ENCODE measurements around the gene XRN2.
"Not testable (repeated sequence)": the region's sequence is repeated elsewhere in the genome, so short reads cannot be mapped to it uniquely, and the experiment has no call there.

XRN2 gene

DNA sequence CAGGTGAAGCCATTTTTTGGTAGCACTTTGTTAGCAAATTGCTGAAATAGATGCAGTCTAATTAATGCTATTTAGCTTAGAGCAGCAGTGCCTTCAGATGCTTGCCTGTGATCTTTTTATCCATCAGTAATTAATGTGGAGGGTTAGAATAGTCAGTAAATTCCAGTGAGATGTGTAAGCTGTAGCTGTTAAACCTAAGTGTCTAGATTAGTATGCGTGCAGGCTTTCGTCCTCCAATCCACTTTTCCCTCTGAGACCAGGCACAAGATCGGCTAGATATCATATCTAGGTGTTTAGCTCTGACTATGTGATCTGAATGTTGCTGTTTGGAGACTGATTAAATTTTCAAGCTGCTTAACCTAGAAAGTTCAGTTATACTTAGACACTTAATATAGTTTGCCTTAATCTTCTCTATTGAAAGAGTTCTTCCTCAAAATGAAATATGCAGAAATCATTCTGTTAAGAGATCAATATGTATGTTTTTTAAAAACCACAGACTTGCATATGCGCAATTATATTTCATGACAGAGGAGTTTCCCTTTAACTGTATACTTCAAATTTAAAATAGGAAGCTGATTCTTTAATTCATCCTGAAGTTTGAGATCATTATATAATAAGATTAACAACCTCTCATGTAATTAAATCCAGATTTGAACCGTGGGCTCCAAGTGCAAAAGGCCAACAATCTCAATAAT lies 41.2 kb downstream of the XRN2 start:
- DNase-seq (ENCODE audit: low read depth) = no peak

- DNase-seq (ENCODE audit: low read depth) = no peak
These were observed 41.8 kb downstream of the XRN2 start for GRCh38 chr20:21344961-21345360.

- no peak for DNase-seq (ENCODE audit: low read depth)
These were observed 49.6 kb downstream of the XRN2 start for GRCh38 chr20:21352703-21353102.

GRCh38 chr20:21353236-21353635 lies 50.1 kb downstream of the XRN2 start:
- no peak for DNase-seq (ENCODE audit: low read depth)

- no peak for DNase-seq (ENCODE audit: low read depth)
These were observed 52.9 kb downstream of the XRN2 start for GRCh38 chr20:21355981-21356380.

DNA sequence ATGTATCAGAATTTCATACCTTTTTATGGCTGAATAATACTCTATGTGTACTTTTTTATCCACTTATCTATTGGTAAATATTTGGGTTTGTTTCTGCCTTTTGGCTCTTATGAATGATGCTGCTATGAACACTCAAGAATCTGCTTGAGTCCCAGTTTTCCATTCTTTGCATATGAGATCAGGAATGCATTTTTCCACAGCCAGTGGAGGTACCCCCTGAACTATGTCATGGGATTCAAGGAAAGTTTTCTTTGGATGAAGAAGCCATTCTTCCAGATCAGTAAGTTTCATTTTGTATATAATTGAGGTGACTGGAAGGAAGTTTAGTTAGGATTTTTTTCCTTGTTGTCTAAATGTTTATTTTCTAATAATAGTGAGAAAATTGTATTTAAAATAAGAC lies 53.3 kb downstream of the XRN2 start:
- DNase-seq (ENCODE audit: low read depth) = no peak

DNA sequence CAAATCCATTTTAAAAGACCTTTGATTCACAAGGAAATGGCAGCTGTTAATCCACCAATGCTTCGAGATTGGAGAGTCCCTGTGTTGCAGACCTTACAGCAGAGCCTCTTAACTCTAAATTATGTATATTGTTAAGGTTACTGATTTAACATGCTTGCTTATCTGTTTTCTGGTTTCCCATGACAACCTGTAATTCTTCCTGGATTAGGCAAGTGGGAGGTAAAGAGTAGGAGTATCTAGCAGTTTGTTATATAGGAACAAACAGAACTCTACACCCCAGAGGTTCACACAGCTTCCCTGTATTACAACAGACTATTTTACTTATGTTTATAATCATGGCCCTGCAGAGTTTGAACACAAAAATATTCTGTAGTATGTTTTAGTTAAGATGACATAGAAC lies 54.7 kb downstream of the XRN2 start:
- no peak for DNase-seq (ENCODE audit: low read depth)

- no peak for DNase-seq (ENCODE audit: low read depth)
These were observed 55.6 kb downstream of the XRN2 start for GRCh38 chr20:21358737-21359136.

DNA sequence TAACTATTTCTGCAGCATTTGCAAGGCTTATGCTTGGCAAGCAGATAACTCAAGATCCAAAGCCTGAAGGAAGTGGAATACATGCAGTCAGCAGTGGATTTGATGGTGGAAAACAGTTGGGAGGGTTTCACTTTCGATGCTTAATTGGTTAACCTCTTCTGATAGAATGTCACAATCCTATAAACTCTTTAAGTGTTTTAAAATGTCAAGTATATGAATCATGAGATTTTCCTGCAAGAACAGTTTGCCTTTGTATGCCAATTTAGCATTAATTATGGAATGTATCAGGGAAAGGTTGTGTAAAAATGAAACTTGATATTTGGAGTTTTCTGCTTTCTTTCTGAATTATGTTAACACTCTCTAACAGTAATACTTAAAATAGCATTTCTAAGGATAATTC lies 57.6 kb downstream of the XRN2 start:
- no peak for DNase-seq (ENCODE audit: low read depth)

- no peak for DNase-seq (ENCODE audit: low read depth)
These were observed 58.1 kb downstream of the XRN2 start for GRCh38 chr20:21361266-21361665.

- DNase-seq (ENCODE audit: low read depth) = no peak
These were observed 61.3 kb downstream of the XRN2 start for GRCh38 chr20:21364413-21364812.

DNA sequence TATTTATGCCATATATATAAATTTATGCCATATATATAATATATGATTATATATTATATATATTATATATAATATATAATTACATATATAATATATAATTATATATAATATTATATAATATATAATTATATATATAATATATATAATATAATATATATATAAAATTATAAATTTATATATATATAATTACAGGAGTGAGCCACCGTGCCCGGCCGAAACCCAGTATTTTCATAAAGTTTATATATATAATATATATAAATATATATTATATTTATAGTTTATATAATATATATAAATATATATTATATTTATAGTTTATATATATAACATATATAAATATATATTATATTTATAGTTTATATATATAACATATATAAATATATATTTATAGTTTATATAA lies 62.6 kb downstream of the XRN2 start:
- DNase-seq (ENCODE audit: low read depth) = no peak

DNA sequence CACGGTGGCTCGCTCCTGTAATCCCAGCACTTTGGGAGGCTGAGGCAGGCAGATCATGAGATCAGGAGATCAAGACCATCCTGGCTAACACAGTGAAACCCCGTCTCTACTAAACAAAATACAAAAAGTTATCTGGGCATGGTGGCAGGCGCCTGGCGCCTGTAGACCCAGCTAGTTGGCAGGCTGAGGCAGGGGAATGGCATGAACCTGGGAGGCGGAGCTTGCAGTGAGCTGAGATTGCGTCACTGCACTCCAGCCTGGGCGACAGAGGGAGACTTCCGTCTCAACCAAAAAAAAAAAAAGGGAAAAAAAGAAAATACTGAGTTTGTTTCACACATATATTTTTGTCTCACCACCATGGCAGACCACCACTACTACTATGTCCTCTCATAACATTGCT lies 63.1 kb downstream of the XRN2 start:
- DNase-seq (ENCODE audit: low read depth) = not testable (repeated sequence)

DNA sequence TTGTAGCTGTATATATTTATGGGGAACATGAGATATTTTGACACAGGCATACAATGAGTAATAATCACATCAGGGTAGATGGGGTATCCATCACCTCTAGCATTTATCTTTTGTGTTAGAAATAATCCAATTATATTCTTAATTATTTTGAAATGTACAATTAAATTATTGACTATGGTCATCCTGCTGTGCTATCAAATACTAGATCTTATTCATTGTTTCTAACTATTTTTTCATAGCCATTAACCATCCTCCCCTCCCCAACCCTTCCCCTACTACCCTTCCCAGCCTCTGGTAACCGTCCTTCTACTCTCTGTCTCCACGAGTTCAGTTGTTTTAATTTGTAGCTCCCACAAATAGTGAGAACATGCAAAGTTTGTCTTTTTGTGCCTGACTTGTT lies 65.7 kb downstream of the XRN2 start:
- DNase-seq (ENCODE audit: low read depth) = no peak

DNA sequence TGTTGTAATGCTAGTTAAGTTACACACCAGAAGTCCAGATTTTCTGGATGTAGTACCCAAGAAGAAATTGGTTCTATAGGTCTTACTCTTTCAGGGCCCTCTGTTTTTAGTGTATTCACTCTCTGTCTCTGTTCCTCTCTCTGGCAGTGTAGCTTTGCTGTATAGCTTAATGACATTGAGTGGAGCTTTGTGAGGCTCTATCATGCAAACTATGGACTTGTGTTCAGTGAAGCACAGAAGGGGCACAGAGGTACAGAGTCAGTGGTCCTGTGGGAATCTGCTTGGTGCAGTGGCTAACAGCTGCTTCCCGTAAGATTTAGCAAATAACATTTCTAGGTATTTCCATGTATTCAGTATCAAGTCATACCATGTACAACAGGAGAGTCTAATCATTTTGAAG lies 68.1 kb downstream of the XRN2 start:
- DNase-seq (ENCODE audit: low read depth) = no peak

GRCh38 chr20:21372016-21372415 lies 68.9 kb downstream of the XRN2 start:
- no peak for DNase-seq (ENCODE audit: low read depth)

- DNase-seq (ENCODE audit: low read depth) = no peak
These were observed 70.3 kb downstream of the XRN2 start for GRCh38 chr20:21373436-21373835.

GRCh38 chr20:21376626-21377025 lies 73.5 kb downstream of the XRN2 start:
- no peak for DNase-seq (ENCODE audit: low read depth)

GRCh38 chr20:21377701-21378100 lies 74.6 kb downstream of the XRN2 start:
- no peak for DNase-seq (ENCODE audit: low read depth)

DNA sequence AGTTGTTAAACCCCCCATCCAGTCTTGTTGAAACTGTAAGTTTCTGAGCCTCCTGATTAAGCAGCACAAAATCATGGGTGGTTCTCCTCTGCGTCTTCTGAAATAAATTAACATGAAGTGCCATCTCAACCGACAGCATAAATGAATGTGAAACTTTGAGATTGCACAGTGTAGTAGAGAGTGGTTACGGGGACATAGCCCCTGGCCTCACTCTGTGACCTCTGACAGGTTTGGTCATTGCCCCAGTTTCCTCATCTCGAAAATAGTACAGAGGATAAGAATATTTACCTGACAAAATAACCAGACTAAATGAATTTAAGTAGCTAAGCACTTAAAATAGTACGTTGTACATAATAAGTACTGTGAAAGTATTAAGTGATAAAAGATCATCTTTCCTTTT lies 75.1 kb downstream of the XRN2 start:
- no peak for DNase-seq (ENCODE audit: low read depth)

GRCh38 chr20:21380711-21381110 lies 77.6 kb downstream of the XRN2 start:
- DNase-seq (ENCODE audit: low read depth) = no peak

- no peak for DNase-seq (ENCODE audit: low read depth)
These were observed 78.5 kb downstream of the XRN2 start for GRCh38 chr20:21381619-21382018.

DNA sequence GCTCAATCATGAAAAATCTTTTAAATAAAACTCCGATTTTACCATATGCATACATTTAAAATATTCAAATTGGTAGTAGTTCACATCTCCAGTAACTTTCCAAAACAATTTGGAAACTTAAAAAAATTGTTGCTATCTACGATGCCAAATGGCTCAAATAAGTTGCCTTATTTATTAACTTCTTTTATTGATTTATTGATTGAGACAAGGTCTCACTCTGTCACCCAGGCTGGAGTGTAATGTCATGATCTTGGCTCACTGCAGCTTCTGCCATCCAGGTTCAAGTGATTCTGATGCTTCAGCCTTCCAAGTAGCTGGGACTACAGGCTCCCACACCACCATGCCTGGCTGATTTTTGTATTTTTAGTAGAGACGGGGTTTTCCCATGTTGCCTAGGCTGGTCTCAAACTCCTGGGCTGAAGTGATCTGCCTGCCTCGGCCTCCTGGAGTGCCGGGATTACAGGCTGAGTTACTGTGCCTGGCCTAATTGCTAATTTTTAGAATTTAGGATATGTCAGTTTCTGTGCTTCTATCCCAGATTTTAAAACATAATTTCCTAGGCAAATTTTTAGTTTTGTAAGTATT lies 81.3 kb downstream of the XRN2 start:
- no peak for DNase-seq (ENCODE audit: low read depth)

GRCh38 chr20:21386111-21386510 lies 83.0 kb downstream of the XRN2 start:
- DNase-seq (ENCODE audit: low read depth) = no peak
